Measurements from ENCODE around the gene TOGARAM2. TPM values are rescaled to one million over a fixed set of nuclear protein-coding genes. Genes with fewer than 3 reads are reported as not detected.

The TOGARAM2 gene
- total and polyA plus RNA-seq, 2 of the 8 experiments (the other 6 are each of a cell fraction or from before 2014, with no cell fraction given): 0.42 to 1.4 TPM

GRCh38 chr2:29057006-29057405 lies 75.9 kb downstream of the TOGARAM2 start (continued):
- no peak for TF ChIP-seq CHD7 (IDR thresholded peaks at IDR 0.05; ENCODE audit: insufficient replicate concordance, low read length)
- no peak for TF ChIP-seq SP2 (IDR thresholded peaks at IDR 0.05; ENCODE audit: low read length)
- no peak for TF ChIP-seq RAD21 (IDR thresholded peaks at IDR 0.05 in 1 of 2, conservative IDR thresholded peaks at IDR 0.05 in 1 of 2; ENCODE audit: low read depth in 2 of 2, low read length in 2 of 2)
- TF ChIP-seq SP1 (IDR thresholded peaks at IDR 0.05; ENCODE audit: low read depth, low read length): no peak
- no peak for TF ChIP-seq SUZ12 (IDR thresholded peaks at IDR 0.05; ENCODE audit: low read length)
- no peak for TF ChIP-seq POLR2A (IDR thresholded peaks at IDR 0.05; ENCODE audit: control extremely low read depth in 1 of 2, low read depth in 2 of 2, low read length in 2 of 2)
- TF ChIP-seq SRF (IDR thresholded peaks at IDR 0.05; ENCODE audit: low read depth, low read length): no peak
- TF ChIP-seq TEAD4 (IDR thresholded peaks at IDR 0.05; ENCODE audit: low read depth, low read length): no peak
- TF ChIP-seq SIN3A (conservative IDR thresholded peaks at IDR 0.05 in 1 of 2, IDR thresholded peaks at IDR 0.05 in 1 of 2; ENCODE audit: low read depth in 1 of 2, low read length in 2 of 2): no peak
- TF ChIP-seq CBX8 (IDR thresholded peaks at IDR 0.05; ENCODE audit: borderline replicate concordance, low read depth, low read length): no peak
- TF ChIP-seq CEBPB (IDR thresholded peaks at IDR 0.05; ENCODE audit: low read depth, low read length): no peak
- no peak for TF ChIP-seq RFX5 (IDR thresholded peaks at IDR 0.05; ENCODE audit: borderline replicate concordance, low read depth, low read length)
- TF ChIP-seq BRCA1 (IDR thresholded peaks at IDR 0.05; ENCODE audit: low read depth, low read length): no peak

All from H1 (cell line).